GM18909 (cell line): Measurements from ENCODE around the gene DDB1.
A peak's percentile ranks its signal among the peaks of the same experiment; 100 is the strongest.

Source experiments
- ATAC-seq: cut with Tn5 transposase; IDR thresholded peaks from one replicate; pipeline ENCODE4 v1.9.1; 2021; ENCODE audit warnings: mild to moderate bottlenecking; ENCODE audit not compliant: unreplicated experiment, poor library complexity

The DDB1 gene

DNA sequence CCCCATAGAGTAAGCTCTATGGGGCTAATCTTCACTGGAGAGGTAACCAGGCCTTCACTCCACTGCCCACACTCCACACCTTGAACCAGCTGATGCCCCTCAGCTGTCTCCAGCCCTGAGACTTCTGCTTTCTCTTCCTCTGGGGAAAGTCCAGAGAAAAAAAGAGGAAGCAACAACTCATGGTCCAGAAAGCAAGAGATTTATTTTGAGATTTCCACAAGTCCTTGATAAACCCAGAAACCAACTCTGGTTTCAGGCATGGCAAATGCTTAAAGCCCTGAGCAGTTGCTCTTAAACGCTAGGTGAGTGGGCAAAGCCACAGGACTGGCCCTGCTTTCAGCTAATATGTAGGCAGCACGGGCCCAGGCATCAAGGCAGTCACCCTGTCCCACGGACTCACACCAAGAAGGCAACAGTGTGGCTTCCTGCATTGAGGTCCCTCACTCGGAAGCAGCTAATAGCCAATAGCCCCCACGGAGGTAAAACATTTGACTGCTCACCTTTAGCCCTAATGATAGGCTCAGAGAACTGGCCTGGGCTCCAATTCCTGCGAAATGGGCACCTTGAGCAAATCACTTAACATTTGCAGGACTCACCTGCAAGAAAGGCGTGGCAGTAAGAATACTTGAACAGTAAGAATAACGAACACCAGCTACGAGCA, 24.5 kb upstream of the DDB1 start:
- ATAC-seq: peak; percentile 41

DNA sequence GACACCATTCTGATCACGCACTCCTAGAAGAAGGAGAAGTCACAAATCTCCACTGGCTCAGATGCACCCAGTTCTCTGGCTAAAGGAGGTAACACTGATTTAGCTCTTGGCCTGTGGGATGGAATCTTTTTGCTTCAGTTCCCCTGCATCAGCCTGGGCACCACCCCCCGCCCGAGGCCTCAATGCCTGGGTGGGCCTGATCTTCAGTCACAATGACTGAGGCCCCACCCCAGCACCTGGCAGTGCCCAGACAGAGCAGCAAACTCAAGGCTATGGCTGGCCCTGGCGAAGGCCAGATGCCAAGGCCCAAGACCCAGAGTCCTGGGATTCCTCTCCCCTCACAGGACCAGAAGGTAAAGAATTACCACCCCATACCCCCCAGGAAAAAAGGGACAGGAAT, 23.8 kb upstream of the DDB1 start:
- ATAC-seq: no peak

DNA sequence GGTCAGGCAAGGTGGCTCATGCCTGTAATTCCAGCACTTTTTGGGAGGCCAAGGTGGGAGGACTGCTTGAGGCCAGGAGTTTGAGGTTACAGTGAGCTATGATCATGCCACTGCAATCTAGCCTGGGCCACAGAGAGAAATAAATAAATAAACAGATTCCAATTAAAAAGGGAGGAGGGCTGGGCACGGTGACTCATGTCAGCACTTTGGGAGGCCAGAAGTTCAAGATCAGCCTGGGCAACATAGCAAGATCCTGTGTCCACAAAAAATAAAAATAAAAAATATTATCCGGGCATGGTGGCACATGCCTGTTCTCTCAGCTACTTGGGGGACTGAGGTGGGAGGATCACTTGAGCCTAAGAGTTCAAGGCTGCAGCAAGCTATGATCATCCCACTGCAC, 21.3 kb upstream of the DDB1 start:
- ATAC-seq: no peak

DNA sequence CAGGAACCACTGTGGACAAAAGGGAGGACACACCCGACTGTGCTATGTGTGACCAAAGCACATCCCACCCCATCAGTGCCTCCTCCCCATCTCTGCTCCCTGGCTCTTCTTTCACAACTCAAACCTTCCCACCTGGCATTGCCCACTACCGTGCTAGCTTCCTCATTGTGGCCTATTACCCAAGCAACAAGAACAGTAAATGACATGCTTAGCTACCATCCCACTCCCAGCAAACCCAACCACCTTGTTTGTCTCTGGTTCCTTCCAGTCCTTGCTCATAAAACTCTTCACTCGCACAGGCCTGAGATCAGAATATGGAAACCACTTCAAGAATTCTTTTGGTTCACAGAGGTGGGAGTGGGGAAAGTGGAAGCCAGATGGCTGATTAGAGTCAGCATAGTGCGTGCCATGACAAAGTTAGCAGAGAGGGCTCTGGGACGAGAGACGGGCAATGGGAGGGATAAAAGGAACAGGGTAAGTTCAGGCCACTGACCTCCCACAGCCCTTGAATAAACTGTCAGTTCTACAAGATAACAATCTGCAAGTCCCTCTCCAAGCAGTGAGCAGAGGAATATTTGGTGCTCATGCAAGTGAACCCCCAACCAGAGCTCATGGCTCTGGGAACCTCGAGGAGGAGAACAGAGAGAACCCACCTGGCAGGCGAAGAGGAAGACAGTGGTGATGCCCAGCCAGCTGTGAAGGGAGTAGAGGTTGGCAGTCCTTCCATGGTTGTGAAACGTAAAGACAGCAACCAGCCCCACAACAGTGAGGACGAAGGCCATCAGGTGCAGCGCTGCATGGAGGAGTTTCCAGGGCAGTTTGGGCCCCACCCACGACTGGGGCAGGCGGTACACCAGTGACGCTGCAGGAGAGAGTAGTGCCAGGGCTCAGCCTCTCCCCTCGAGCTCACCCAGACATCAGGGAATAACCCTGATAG, 20.5 kb upstream of the DDB1 start:
- ATAC-seq: no peak

DNA sequence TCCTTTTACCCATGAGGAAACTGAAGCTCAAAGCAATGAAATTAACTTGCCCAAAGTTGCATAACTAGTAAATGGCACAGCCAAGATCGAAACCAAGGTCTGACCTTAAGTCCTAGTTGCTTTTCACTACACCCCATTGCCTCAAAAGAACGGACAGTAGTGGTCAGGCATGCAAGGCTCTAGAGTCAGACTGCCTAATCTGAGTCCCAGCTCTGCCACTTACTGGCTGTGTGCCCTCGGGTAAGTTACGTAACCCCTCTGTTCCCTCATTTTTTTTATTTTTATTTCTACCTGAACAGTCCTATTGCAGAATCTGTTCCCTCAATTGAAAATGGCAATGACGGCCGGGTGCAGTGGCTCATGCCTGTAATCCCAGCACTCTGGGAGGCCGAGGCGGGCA, 19.1 kb upstream of the DDB1 start:
- no peak for ATAC-seq

DNA sequence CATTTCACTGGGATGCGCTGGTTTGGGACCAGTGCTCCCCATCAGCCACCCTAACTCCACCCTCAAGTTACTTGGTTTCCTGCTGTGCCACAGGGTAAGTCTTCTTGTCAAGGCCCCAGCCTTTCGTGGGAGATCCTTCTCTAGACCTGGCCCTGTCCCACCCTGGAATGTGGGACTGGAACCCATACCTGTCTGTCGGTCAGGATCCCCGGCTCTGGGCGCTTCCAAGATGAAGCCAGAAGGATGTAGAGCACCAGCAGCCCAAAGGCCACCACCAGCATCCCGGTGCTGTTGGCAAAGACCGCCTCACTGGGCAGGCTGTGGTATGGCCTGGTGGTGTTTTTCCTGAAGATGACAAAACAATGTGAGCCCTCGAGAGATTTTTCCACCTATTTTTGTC, 17.9 kb upstream of the DDB1 start:
- ATAC-seq: no peak

DNA sequence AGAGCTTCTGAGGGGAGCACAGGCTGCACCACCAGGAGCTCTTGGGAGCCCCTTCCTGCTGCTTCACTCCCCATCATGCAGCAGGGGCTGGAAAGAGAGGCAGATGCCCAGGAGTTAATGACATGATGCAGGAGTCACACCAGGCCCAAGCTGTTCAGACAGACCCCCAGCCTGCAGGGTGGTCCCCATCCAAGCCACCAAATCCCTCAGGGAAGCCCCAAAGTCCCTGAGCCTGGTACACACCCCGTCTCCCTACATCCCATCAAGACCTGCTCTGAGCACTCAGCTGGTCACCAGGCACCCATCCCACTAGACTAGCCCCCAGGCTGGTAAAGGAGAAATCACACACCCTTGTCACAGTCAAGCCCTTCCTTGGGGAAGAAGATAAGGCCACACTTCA, 17.4 kb upstream of the DDB1 start:
- ATAC-seq: no peak

DNA sequence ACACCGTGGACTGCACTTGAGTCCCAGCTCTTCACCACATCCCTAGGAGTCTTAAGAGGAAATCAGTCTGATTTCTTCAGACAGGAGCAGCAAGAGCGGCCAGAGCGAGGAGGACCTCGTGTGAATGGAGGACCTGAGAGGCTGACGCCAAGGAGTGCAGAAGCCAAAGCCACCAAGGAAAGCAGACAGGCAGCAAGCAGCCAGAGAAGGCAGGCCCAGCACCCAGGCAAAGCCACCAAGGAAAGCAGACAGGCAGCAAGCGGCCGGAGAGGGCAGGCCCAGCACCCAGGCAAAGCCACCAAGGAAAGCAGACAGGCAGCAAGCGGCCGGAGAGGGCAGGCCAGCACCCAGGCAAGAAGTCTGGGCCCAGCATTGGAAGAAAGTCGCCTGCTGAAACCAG, 17.0 kb upstream of the DDB1 start:
- no peak for ATAC-seq

DNA sequence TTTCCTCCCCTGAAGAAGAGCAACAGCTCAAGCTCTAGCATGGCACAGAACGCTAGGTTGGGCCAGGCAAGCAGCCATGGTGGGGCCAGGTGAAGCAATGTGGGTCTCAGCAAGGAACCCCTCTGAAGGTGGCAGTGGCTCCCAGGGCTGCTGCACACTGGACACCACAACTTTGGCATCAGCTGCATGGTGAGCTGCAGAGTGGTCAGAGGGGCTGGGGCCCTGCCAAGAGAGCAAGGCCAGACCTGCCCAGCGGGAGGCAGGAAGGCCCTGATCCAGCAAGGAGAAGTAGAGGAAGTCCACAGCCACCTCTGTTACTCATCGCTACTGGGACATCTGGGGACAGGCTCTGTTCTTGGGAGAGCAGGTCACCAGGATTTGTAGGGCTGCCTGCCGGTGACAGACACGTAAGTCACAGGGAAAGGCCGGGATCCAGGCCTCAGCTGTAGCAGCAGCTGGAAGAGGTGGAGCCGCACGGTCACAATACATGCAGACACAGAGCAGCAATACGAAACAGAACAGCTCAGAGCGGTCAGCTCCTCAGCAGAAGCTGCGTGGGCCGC, 16.4 kb upstream of the DDB1 start:
- no peak for ATAC-seq

DNA sequence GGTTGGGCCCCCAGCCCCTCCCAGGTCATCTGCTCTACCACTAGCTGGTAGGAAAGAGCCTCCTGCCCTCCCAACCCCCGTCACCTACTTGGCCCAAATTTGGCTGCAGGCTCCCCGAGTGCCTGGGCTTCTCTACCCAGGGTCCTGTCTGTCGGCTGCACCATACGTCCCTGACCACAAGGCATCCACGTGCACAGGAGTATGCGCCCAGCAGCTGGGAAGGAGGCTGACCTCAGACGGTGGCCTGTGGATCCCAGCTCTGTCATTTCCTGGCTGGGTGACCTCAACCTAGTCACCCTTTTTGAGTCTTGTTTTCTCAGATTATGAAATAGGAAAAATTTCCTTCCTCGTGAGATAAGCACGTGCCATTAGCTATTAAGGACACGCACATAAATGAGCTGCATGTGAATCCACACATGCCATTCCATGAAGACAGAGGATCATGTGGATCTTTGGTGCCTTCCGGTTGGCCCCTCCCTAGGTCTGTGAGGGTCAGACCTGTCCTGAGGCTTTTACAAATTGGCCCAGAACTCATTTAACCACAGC, 15.1 kb upstream of the DDB1 start:
- no peak for ATAC-seq

DNA sequence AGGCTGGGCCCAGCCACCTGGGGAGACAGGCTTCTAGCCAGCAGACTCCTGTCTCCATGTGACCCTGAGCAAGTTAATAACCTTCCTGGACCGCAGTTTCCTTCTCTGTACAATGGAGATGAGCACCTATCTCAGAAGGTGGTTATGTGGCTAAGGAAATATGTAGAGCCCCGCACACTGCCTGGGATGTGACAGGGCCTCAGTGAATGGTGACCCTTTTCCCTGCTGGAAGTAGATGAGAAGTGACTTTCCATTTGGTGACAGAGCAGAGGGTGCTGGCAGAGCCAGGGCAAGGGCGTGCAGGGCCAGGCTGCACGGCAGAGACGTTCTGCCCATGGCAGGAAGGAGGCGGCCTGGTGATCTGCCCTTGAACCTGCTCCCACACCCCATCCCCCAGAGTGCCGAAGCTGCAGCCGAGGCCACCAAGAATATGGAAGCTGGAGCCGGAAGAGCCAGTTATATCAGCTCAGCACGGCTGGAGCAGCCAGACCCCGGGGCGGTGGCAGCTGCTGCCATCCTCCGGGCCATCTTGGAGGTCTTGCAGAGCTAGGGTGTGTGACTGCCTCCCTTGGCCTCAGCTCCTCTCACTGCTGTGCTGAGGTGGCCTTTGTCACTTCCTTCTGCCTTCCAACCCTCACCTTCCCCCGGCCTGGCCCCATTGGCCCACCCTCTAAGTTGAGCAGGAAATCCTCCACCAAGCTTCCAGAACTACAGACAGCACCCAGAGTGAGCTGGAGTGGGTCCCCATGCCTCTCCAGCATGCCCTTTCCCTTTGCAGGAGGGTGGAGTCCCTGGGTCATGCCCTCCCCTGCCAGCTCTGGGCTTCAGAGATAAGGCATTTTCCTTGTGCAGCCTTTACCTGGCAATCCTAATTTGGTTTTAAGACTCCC, 13.3 kb upstream of the DDB1 start:
- no peak for ATAC-seq

DNA sequence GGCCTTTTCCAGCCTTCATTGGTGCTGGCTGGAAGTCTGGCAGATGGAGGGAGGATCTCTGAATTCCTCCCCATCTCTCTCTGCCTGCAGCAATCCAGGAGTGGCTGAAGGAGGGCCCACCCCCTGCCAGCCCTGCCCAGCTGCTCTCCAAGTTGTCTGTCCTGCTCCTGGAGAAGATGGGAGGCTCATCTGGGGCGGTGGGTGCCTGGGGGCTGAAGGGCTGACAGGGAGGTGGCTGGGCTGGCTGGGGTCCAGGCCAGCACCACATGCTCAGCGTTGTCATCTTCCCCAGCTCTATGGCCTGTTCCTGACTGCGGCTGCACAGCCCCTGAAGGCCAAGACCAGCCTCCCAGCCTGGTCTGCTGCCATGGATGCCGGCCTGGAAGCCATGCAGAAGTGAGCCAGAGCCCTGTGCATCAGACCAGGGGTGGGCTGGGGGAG, 12.3 kb upstream of the DDB1 start:
- no peak for ATAC-seq

DNA sequence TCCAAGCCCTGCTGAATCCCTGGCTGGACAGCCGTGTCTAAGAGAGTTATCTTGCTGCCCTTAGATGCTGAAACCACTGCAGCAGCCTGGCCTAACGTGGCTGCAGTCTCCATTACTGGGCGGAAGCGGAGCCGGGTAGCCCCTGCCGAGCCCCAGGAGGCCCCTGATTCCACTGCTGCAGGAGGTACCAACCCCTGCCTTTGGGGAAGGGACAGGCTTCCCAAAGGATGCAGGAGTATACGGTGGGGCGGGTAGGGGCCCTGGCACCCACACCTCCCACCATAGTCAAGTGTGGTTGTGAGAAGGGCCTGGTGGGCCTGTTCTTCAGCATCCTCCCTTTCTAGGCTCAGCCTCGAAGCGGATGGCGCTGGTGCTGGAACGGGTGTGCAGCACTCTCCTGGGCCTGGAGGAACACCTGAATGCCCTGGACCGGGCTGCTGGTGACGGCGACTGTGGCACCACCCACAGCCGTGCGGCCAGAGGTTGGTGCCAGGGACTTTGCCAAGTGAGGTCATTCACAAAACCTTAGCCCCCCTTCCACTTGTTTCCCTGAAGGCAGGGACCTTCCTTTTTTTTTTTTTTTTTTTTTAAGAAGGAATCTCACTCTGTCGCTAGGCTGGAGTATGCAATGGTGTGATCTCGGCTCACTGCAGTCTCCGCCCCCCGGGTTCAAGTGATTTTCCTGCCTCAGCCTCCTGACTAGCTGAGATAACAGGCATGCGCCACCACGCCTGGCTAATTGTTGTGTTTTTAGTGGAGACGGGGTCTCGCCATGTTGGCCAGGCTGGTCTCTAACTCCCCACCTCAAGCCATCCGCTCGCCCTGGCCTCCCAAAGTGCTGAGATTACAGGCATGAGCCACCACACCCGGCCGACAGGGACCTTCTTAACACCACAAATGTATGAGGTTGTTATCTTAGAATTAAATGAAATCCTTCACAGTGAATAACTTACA, 11.2 kb upstream of the DDB1 start:
- ATAC-seq: no peak

DNA sequence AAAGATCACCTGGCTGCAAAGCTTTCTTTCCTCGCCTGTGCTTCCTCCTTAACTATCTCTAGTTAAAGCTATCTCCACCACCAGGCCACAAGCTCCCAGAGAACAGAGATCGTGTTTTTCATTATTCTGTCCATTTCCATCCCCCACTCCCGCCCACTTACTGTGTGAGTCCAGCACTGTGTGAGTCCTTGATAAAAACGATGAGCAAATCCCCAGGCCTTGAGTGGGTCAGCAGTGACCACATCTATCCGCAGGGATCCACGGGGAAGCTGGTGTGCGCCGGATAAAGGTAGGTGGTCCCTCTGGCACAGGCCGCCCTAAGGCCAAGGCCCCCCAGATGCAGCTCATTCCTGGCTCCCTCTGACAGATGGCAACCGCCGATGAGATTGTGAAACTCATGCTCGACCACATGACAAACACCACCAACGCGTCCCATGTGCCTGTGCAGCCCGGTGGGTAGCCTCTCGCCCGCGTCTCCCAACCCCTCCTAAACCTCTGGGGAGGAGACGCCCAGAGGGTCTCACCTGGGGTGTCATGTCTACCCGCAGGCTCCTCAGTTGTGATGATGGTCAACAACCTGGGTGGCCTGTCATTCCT, 9.4 kb upstream of the DDB1 start:
- no peak for ATAC-seq

DNA sequence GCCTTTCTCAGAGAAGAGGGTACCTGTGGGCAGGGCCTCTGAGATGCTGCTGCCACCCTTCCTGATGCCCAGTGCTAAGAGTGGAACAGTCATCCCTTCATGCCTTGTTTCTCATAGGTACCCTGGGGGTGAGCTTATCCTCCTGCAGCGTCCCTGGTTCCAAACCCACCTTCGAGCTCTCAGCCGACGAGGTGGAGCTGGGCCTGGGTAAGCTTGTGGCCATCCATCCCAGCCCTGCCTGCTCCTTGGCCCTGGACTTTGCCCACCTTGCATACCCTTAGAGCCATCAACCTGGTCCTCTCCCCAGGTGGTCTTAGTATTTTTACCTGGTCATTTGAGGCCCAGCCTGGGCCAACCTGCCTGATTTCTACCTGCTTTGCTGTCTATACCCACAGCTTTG, 8.8 kb upstream of the DDB1 start:
- no peak for ATAC-seq

DNA sequence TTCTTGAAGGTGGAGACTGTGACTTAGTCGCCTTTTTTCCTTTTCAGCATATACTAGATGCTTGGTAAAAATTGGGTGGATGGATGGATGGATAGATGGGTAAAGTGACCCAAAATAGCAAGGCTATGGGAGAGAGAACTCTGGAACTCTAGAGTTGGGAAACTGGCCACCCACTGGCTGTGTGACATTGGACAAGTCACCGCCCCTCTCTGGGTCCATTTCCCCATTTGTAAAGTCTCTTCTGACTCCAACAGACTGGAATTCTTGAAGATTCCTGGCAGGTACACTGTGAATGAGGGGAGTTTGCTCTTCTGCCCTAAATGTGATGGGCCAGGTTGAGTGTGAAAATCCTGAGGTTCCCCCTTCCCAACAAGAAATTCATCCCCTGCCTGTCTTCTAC, 8.1 kb upstream of the DDB1 start:
- no peak for ATAC-seq

DNA sequence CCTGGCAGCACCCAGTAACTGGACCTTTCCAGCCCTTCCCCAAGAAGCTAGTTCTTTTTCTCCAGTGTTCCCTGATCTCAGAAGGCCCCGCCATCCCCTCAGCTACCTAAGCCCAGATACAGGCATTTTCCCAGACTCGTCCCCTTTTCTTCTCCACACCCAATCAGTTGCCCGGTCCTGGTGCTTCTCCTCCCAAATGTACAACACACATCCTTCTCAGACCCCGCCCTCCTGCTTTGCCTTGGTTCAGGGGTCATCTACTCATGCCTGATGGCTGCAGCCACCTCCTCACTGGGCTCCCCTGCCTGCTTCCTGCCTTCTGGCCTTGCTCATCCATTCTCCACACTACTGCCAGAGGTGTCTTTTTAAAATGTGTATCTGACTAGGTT, 6.6 kb upstream of the DDB1 start:
- ATAC-seq: no peak

DNA sequence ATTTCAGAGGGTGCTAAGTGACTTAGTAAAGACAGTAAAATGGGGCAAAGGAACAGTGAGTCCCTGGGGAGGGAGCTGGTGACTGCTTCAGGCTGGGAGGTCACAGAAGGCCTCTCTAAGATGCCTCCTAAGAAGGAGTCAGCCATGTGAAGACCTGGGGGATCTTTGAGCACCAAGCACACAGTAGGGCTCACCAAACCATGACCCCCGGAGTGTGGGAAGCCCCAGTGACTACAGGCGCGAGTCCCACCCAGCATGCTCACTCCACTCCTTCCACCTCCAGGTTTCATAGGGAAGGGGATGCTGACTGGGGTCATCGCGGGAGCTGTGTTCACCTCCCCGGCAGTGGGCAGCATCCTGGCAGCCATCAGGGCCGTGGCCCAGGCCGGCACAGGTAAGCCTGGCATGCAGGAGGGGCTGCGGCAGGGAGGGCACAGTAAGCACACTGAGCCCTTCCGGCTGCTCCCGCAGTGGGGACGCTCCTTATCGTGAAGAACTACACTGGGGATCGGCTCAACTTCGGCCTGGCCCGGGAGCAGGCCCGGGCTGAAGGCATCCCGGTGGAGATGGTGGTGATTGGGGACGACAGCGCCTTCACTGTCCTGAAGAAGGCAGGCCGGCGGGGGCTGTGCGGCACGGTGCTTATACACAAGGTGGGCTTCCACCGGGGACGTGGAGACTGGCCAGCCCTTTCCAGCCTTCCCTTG, 6.0 kb upstream of the DDB1 start:
- ATAC-seq: no peak
